ENCODE data around the gene TARBP1. TPM values are rescaled to one million over a fixed set of nuclear protein-coding genes. Genes with fewer than 3 reads are reported as not detected.

TARBP1 gene
- total RNA-seq, 4 donors from 2014 or later = 24.9 to 48.9 (median 34.4) TPM

- no peaks in the 10 kb centered on the region for H3K36me3 ChIP-seq
- no peak overlapping the region for H3K27ac ChIP-seq
- peaks cover 0 to 12% (median 0%) of the 10 kb centered on the region in 4 donors for H3K9me3 ChIP-seq
- no peaks in the 10 kb centered on the region for H3K4me1 ChIP-seq
- TF ChIP-seq POLR2A (IDR thresholded peaks at IDR 0.05) (no peak), EP300 (IDR thresholded peaks at IDR 0.05) (no peak)
- TF ChIP-seq, protein P1, sequence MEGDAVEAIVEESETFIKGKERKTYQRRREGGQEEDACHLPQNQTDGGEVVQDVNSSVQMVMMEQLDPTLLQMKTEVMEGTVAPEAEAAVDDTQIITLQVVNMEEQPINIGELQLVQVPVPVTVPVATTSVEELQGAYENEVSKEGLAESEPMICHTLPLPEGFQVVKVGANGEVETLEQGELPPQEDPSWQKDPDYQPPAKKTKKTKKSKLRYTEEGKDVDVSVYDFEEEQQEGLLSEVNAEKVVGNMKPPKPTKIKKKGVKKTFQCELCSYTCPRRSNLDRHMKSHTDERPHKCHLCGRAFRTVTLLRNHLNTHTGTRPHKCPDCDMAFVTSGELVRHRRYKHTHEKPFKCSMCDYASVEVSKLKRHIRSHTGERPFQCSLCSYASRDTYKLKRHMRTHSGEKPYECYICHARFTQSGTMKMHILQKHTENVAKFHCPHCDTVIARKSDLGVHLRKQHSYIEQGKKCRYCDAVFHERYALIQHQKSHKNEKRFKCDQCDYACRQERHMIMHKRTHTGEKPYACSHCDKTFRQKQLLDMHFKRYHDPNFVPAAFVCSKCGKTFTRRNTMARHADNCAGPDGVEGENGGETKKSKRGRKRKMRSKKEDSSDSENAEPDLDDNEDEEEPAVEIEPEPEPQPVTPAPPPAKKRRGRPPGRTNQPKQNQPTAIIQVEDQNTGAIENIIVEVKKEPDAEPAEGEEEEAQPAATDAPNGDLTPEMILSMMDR (IDR thresholded peaks at IDR 0.05) = no peak
- H3K4me3 ChIP-seq = no peak overlapping the region
- WGBS, 2 donors = 47% methylated on average over 4 of the region's 4 CpGs
- DNase-seq (ENCODE audit: low spot score in 2 of 2) = no peak
- no peaks in the 10 kb centered on the region for H3K27me3 ChIP-seq
Observed at GRCh38 chr1:234348964-234349363, 130.0 kb downstream of the TARBP1 start.

DNA sequence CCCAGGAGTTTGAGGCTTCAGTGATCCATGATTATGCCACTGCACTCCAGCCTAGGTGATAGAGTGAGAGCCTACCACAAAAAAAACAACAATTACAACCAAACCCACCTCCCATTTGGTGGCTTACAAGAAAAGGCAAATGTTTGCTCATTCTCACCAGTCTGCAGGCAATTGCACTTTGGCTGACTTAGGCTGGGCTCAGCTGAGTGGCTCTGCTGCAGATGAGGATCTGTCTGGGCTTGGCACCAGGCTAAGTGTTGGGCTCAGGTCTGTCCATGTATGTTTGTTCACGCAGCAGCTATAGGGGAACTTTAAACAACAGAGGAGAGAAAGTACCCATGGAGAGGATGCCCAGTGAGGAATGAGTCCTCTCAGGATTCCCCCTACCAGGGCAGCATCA is 133.7 kb downstream of the TARBP1 start:
- no peaks in the 10 kb centered on the region for H3K36me3 ChIP-seq
- 92 to 100% methylated on average over 1 of the region's 1 CpG for WGBS, 2 donors
- H3K4me1 ChIP-seq = no peaks in the 10 kb centered on the region
- H3K9me3 ChIP-seq = peaks cover 0 to 20% (median 3%) of the 10 kb centered on the region in 4 donors
- no peaks in the 10 kb centered on the region for H3K27me3 ChIP-seq
- no peak for DNase-seq (ENCODE audit: low spot score in 2 of 2)
- no peak overlapping the region for H3K4me3 ChIP-seq
- no peak for TF ChIP-seq EP300 (IDR thresholded peaks at IDR 0.05)
- TF ChIP-seq, protein P1 (IDR thresholded peaks at IDR 0.05) = no peak
- no peak for TF ChIP-seq POLR2A (IDR thresholded peaks at IDR 0.05)
- H3K27ac ChIP-seq = no peak overlapping the region

DNA sequence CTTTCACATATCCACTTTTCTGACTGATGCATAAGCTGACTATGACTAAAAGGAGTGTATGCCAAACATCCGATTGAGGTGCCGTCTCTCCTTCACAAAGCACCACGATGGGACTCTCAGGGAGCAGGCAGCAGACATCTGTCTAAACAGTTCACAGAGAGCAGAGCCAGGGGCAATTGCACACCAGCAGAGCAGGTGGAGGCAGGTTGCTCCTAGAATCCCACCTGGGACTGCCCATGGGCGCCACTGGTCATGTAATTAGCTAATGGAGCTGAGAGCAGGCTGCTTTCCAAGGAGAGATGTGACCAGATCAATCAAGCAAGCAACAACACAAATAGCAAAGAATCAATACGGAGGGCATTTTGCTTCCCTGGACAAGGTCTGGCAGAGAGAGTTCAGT is 136.2 kb downstream of the TARBP1 start:
- TF ChIP-seq EP300 (IDR thresholded peaks at IDR 0.05) = no peak
- no peak for TF ChIP-seq POLR2A (IDR thresholded peaks at IDR 0.05)
- TF ChIP-seq, protein P1 (IDR thresholded peaks at IDR 0.05) = no peak
- Histone ChIP-seq H3K4me3 (no peak overlapping the region), H3K9me3 (peaks cover 0 to 30% (median 9%) of the 10 kb centered on the region in 4 donors), H3K27ac (no peak overlapping the region), H3K27me3 (no peaks in the 10 kb centered on the region), H3K4me1 (no peaks in the 10 kb centered on the region), H3K36me3 (no peaks in the 10 kb centered on the region)
- DNase-seq (ENCODE audit: low spot score in 2 of 2) = no peak
- WGBS, 2 donors = 76 to 79% methylated on average over 5 of the region's 5 CpGs

Other genes starting within 250 kb of the TARBP1 start
- 10 to 100 TPM; 11.1 to 25.6 (median 18.6) TPM for gene COA6, start 105.7 kb downstream of the TARBP1 start, total RNA-seq
- 100 to 1,000 TPM in 1 of 4 donors, 10 to 100 TPM in 3; 71.4 to 107 (median 93.8) TPM for gene IRF2BP2, start 131.0 kb upstream of the TARBP1 start, total RNA-seq

Data from tibial nerve (tissue), 4 donors.